ENCODE results near the gene LGALS1.
"Not testable (repeated sequence)": the region's sequence is repeated elsewhere in the genome, so short reads cannot be mapped to it uniquely, and the experiment has no call there.

The LGALS1 gene

DNA sequence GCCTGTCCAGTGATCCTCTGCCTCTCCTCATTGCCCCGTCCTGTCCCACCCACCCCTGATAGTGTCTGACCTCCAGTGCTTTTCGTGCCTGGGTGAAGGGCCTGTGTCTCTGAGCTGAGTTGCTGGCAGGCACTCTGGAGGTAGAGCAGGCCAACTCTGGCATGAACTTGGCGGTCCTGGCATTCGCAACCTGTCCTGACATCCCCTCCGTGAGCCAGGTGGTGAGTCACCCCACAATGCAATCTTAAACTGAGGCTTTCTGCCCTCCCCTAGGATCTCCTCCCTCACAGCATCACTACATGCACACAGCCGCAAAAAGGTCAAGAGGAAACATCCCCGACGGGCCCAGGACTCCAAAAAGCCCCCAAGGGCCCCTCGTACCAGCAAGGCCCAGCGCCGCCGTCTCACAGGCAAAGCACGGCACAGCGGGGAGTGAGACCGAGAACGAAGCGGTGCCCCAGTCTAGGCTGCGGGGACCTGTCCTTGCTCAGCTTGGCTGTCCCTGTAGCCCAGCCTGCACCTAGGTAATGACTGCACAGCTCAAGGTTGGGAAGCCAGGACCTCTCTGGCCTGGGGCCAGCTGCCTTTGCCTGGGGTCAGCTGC, 15.6 kb downstream of the LGALS1 start:
- no peak overlapping the region for H3K4me2 ChIP-seq (ENCODE audit: low read length)
- TF ChIP-seq, protein P1, sequence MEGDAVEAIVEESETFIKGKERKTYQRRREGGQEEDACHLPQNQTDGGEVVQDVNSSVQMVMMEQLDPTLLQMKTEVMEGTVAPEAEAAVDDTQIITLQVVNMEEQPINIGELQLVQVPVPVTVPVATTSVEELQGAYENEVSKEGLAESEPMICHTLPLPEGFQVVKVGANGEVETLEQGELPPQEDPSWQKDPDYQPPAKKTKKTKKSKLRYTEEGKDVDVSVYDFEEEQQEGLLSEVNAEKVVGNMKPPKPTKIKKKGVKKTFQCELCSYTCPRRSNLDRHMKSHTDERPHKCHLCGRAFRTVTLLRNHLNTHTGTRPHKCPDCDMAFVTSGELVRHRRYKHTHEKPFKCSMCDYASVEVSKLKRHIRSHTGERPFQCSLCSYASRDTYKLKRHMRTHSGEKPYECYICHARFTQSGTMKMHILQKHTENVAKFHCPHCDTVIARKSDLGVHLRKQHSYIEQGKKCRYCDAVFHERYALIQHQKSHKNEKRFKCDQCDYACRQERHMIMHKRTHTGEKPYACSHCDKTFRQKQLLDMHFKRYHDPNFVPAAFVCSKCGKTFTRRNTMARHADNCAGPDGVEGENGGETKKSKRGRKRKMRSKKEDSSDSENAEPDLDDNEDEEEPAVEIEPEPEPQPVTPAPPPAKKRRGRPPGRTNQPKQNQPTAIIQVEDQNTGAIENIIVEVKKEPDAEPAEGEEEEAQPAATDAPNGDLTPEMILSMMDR (IDR thresholded peaks at IDR 0.05; ENCODE audit: low read length), result no peak
- no peak for TF ChIP-seq EZH2 (IDR thresholded peaks at IDR 0.05; ENCODE audit: borderline replicate concordance, low read length)
- no peaks in the 10 kb centered on the region for H3K9me3 ChIP-seq (ENCODE audit: low read length)
- H3F3A ChIP-seq (ENCODE audit: insufficient read depth, low read length), result no peaks in the 10 kb centered on the region
- peaks cover 10% of the 10 kb centered on the region for H3K4me1 ChIP-seq (ENCODE audit: insufficient read depth, low read length, severe bottlenecking)
- no peak overlapping the region for H3K4me3 ChIP-seq (ENCODE audit: low read depth, low read length, poor library complexity, severe bottlenecking)
- H3K9ac ChIP-seq (ENCODE audit: low read length), result no peak overlapping the region
- no peak overlapping the region for H3K27ac ChIP-seq (ENCODE audit: low read depth, low read length, poor library complexity, severe bottlenecking)
- H3K36me3 ChIP-seq (ENCODE audit: insufficient read depth, low read length), result peaks cover 55% of the 10 kb centered on the region
- H3K27me3 ChIP-seq (ENCODE audit: insufficient read depth, low read length), result no peaks in the 10 kb centered on the region
- H4K20me1 ChIP-seq (ENCODE audit: insufficient read depth, low read length), result no peaks in the 10 kb centered on the region
- no peak overlapping the region for H2AFZ ChIP-seq (ENCODE audit: low read length)
- peaks cover 5% of the 10 kb centered on the region for H3K79me2 ChIP-seq (ENCODE audit: insufficient read depth, low read length)
- no peaks in the 10 kb centered on the region for H3K9me2 ChIP-seq (ENCODE audit: low read depth, low read length)

DNA sequence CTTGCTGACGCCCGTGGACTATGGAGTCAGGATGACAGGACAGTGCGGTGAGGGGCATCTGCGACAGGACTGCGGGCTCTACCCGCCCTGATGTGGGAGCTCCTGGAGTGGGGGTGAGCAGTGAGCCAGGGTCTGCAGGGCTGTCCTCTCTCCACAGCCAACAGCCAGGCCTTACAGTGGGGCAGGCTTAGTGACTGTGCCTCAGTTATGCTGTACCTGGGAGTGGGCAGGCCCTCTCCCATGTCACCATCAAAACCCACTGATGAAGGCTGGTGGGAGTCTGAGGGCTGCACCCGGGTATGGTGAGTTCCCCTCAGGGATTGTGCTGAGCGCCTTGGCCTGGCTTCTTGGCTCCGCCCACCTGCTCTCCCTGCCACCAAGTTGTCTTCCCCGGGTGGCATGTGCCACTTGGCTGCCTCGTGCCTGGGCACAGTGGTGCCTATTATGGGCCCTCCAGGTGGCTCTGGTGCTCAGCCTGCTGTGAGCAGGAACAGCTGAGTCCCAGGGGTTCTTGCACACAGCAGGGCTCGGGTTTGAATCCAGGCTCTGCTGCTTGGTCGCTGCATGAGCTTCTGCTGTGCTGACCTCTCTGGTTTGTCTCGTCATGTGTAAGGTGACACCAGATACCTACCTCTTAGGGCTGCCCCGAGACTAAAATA, 17.3 kb downstream of the LGALS1 start:
- H3K79me2 ChIP-seq (ENCODE audit: insufficient read depth, low read length), result no peaks in the 10 kb centered on the region
- H3K9me2 ChIP-seq (ENCODE audit: low read depth, low read length), result no peaks in the 10 kb centered on the region
- no peak overlapping the region for H3K4me3 ChIP-seq (ENCODE audit: low read depth, low read length, poor library complexity, severe bottlenecking)
- no peaks in the 10 kb centered on the region for H3K27me3 ChIP-seq (ENCODE audit: insufficient read depth, low read length)
- no peak overlapping the region for H3K9ac ChIP-seq (ENCODE audit: low read length)
- H3K9me3 ChIP-seq (ENCODE audit: low read length), result no peaks in the 10 kb centered on the region
- H3F3A ChIP-seq (ENCODE audit: insufficient read depth, low read length), result no peaks in the 10 kb centered on the region
- H3K36me3 ChIP-seq (ENCODE audit: insufficient read depth, low read length), result peaks cover 55% of the 10 kb centered on the region
- H4K20me1 ChIP-seq (ENCODE audit: insufficient read depth, low read length), result no peaks in the 10 kb centered on the region
- H3K27ac ChIP-seq (ENCODE audit: low read depth, low read length, poor library complexity, severe bottlenecking), result no peak overlapping the region
- no peak for TF ChIP-seq EZH2 (IDR thresholded peaks at IDR 0.05; ENCODE audit: borderline replicate concordance, low read length)
- TF ChIP-seq, protein P1 (IDR thresholded peaks at IDR 0.05; ENCODE audit: low read length), result no peak
- no peak overlapping the region for H3K4me2 ChIP-seq (ENCODE audit: low read length)
- H2AFZ ChIP-seq (ENCODE audit: low read length), result no peak overlapping the region
- peaks cover 16% of the 10 kb centered on the region for H3K4me1 ChIP-seq (ENCODE audit: insufficient read depth, low read length, severe bottlenecking)

DNA sequence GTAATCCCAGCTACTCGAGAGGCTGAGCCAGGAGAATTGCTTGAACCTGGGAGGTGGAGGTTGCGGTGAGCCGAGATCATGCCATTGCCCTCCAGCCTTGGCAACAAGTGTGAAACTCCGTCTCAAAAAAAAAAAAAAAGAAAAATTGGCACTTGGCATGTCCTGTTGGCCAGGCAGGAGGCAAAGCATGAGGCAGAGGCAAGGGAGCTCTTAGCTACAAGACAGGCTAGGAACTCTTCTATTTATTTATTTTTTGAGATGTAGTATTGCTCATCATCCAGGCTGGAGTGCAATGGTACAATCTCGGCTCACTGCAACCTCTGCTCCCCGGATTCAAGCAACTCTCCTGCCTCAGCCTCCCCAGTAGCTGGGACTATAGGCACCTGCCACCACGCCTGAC, 18.7 kb downstream of the LGALS1 start:
- not testable (repeated sequence) for H3K4me3 ChIP-seq (ENCODE audit: low read depth, low read length, poor library complexity, severe bottlenecking); H3K9ac ChIP-seq (ENCODE audit: low read length); H3K27me3 ChIP-seq (ENCODE audit: insufficient read depth, low read length); H3K79me2 ChIP-seq (ENCODE audit: insufficient read depth, low read length); H3K27ac ChIP-seq (ENCODE audit: low read depth, low read length, poor library complexity, severe bottlenecking); H3K4me2 ChIP-seq (ENCODE audit: low read length); H3K9me3 ChIP-seq (ENCODE audit: low read length); H4K20me1 ChIP-seq (ENCODE audit: insufficient read depth, low read length); H3K9me2 ChIP-seq (ENCODE audit: low read depth, low read length); H3F3A ChIP-seq (ENCODE audit: insufficient read depth, low read length); H2AFZ ChIP-seq (ENCODE audit: low read length)
- peaks cover 43% of the 10 kb centered on the region for H3K36me3 ChIP-seq (ENCODE audit: insufficient read depth, low read length)
- peaks cover 15% of the 10 kb centered on the region for H3K4me1 ChIP-seq (ENCODE audit: insufficient read depth, low read length, severe bottlenecking)

DNA sequence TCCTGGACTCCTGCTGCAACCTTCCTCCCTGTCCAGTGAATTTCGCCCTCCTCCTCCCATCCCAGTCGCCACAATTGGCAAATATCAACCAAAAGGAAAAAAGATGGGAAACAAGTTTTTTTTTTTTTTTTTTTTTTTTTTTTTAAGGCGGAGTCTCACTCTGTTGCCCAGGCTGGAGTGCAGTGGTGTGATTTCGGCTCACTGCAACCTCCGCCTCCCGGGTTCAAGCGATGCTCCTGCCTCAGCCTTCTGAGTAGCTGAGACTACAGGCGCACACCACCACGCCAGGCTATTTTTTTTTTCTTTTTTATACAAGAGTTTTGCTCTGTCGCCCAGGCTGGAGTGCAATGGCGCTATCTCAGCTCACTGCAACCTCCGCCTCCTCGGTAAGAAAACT, 20.8 kb downstream of the LGALS1 start:
- Histone ChIP-seq H3K4me2 (ENCODE audit: low read length) (peak overlapping the region; percentile 66), H3K4me3 (ENCODE audit: low read depth, low read length, poor library complexity, severe bottlenecking) (peak overlapping the region; percentile 46), H3K36me3 (ENCODE audit: insufficient read depth, low read length) (peaks cover 25% of the 10 kb centered on the region), H3K4me1 (ENCODE audit: insufficient read depth, low read length, severe bottlenecking) (peaks cover 15% of the 10 kb centered on the region), H3K27ac (ENCODE audit: low read depth, low read length, poor library complexity, severe bottlenecking) (peak overlapping the region; percentile 28)
- not testable (repeated sequence) for H3F3A ChIP-seq (ENCODE audit: insufficient read depth, low read length); H4K20me1 ChIP-seq (ENCODE audit: insufficient read depth, low read length); H3K79me2 ChIP-seq (ENCODE audit: insufficient read depth, low read length); H3K27me3 ChIP-seq (ENCODE audit: insufficient read depth, low read length); H2AFZ ChIP-seq (ENCODE audit: low read length); H3K9ac ChIP-seq (ENCODE audit: low read length); H3K9me3 ChIP-seq (ENCODE audit: low read length); H3K9me2 ChIP-seq (ENCODE audit: low read depth, low read length)

Measured in OCI-LY1 (cell line).